GM21786 (cell line): ENCODE data around the gene LRRC4B.
A peak's percentile ranks its signal among the peaks of the same experiment; 100 is the strongest.
"Not testable (repeated sequence)": the region's sequence is repeated elsewhere in the genome, so short reads cannot be mapped to it uniquely, and the experiment has no call there.

Source experiments
- ATAC-seq: cut with Tn5 transposase; IDR thresholded peaks from one replicate; pipeline ENCODE4 v1.9.1; 2021; ENCODE audit not compliant: unreplicated experiment

LRRC4B gene

GRCh38 chr19:50531171-50531612, 37.0 kb downstream of the LRRC4B start:
- ATAC-seq: no peak

- ATAC-seq: not testable (repeated sequence)
Measured at GRCh38 chr19:50528052-50528451, 40.2 kb downstream of the LRRC4B start.

GRCh38 chr19:50522881-50523280, 45.4 kb downstream of the LRRC4B start:
- no peak for ATAC-seq

GRCh38 chr19:50520822-50521465, 47.3 kb downstream of the LRRC4B start:
- no peak for ATAC-seq

DNA sequence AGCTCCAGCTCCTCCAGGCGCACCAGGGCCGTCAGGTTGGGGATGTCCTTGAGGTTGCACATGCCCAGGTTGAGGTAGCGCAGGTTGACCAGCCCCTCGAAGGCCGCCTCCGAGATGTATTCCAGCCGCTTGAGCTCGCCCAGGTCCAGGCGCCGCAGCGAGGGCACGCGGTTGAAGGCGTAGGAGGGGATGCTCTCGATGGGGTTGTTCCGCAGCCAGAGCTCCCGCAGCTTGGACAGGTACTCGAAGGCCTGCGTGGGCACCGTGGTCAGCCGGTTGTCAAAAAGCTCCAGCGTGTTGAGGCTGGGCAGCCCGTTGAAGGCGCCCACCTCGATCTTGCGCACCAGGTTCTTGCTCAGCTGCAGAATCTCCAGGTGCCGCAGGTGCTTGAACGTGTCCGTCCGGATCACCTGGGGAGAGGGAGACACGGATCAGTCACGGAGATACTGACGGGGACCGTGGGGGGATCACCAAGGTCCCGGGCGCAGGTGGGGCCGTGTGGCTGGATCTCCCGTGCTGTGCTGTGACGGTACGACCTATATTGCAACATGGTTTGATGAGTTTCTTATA, 49.1 kb downstream of the LRRC4B start:
- ATAC-seq: no peak

DNA sequence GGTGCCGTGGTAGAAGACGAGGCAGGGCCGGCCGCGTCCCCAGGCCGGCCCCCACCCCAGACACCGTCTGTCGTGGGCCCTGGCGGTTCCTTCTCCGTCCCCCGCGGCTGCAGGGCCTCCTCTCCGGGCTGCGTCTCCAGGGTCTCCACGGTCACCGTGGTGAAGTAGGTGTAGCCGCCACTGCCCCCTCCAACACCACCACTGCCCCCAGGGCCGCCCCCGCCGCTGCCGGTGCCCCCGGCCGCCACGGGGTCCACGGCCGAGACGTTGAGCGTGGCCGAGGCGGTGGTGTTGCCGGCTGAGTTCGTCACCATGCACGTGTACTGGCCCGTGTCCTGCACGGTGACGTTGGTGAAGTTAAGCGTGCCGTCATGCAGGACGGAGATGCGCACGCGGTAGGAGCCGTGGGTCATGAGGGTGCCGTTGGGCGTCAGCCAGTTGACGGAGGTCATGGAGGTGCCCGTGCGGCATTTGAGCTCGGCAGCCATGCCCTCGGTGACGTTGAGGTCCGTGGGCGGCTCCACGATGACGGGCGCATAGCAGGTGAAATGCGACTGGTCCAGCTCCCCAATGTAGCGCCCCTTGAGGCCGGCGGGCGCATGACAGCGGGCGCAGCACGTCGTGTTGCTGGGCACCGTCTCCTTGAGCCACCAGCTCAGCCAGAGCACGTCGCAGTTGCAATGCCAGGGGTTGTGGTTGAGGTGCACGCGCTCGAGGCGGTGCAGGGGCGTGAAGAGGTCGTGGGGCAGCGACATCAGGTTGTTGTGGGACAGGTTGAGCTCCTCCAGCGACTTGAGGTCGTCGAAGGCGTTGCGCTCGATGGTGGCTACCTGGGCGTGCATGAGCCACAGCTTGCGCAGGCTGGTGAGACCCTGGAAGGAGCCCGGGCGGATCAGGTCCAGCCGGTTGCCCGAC, 49.9 kb downstream of the LRRC4B start:
- ATAC-seq: no peak

- no peak for ATAC-seq
Measured at GRCh38 chr19:50517704-50518075, 50.5 kb downstream of the LRRC4B start.

- no peak for ATAC-seq
Measured at GRCh38 chr19:50516964-50517703, 51.1 kb downstream of the LRRC4B start.

- no peak for ATAC-seq
Measured at GRCh38 chr19:50516456-50516855, 51.8 kb downstream of the LRRC4B start.

DNA sequence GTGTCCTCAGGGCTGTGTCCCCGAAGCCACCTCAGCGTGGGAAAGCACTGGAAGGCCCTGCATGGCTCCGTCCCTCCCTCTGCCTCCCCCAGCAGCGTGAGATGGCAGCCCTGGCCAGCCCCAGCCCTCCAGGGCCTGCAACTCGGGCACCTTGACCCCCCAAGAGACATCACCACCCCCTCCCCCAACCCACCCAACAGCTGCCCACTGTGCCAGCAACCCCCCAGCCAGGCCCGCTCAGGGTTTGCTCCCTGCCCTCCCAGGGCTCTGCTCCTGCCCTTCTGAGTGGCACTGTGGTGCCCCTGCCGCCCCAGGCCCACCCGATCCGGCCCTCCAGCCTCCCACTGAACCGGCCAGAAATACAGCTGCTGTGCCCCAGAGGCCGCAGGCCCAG, 53.1 kb downstream of the LRRC4B start:
- no peak for ATAC-seq

DNA sequence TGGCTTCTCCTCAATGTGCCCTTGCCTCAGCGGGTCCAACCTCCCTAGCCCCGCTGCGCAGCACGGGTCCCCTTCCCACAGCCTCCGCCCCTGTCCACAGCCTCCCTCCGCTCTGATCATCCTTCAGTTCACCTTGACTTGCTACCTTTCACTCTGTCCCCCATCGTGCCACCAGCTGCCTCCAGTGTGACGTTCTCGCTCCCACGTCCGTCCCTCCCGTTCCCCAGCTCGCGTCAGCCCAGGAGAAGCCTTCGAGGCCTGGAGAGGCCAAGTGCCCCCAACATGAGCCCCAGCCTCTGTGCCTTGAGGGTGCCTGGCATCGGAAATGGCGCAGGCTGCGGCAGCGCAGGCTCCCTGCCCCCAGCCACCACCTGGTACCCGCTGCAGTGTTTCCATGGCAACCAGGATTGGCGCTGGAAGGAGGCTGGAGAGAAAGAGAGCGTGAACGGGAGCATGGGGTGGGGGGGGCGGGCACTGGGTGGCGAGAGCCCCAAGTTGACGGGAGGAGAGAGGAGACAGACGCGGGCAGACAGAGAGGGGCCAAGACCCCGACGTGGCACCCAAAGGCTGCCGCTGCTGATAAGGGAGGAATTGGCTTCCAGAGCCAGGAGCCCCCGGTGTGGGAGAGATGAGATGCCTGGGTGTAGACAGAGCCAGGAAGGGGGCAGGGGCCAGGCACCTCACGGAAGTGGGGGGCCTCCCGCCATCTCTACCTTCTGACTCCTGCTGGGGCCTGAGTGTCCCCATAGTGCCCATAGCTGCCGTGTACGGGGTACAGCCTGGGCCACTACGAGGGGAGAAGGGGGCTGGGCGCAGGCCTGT, 53.7 kb downstream of the LRRC4B start:
- ATAC-seq: no peak

DNA sequence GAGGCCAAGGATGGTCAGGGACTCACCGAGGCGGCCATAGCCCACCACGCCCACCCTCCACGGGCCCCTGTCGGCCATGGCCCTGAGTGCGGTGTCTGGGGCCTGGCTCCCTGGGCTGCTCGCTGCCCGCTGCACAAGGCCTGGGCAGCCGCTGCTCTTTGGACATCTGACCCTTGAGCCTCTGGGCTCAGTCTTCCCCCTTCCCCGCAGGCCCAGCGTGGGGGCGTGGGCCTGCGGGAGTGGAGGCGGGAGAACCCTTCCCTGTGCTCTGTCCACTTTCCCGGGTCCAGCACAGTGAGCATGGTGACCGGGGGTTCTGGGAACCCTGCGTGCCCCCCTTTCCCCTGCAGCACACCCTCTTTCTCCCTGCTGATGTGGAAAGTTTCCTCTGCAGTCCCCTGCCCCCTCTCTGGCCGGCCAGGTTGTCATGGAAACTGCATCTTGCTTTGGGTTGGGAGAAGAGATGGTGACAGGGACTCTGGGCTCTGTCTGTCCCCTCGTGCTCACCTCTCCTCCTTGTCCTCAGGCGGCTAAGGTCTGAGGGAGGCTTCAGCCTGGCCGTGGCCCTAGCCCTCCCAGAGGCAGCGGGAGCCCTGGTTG, 54.4 kb downstream of the LRRC4B start, which contains the start of gene ASPDH:
Gene ASPDH, minus strand, starts transcription at position 168 of the 600 bp plus-strand sequence. Its CDS starts 90 bp downstream, at position 78.
- no peak for ATAC-seq

- no peak for ATAC-seq
Measured at GRCh38 chr19:50512999-50513745, 55.1 kb downstream of the LRRC4B start.

- no peak for ATAC-seq
Measured at GRCh38 chr19:50512112-50512998, 55.9 kb downstream of the LRRC4B start.

DNA sequence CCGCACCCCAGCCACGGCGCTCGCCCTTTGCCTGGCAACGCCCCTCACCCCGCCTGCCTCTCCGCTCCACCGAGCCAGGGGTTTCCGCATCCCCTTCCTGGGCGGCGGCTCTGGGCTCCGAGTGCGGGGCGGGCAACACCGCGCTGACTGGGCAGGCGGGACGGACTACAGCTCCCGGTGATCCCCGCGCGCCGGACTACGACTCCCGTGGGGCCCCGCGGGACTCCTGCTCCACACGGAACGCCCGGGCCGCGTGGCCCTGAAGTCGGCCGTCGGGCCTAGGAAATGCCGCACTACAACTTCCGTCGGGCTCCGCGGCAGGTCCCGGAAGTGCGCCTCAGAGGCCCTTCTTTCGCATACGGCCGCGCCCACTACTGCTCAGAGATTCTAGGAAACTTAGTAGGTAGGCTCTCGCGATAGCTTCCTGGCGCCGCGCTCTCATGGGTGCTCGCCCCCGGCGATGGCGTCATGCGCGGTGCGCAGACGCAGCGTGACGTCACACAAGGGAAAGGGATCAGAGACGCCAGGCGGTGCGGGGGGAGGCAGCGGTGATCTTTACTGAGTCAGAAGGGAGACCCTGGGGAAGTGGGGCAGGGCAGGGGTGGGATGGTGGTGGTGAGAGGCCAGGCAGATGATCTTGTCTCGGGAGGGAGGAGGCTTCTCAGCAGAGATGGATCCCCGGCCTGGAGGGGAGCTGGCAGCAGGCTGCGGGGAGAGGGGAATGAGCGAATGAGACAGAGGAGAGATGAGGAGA, 57.0 kb downstream of the LRRC4B start, which contains the start of gene JOSD2:
Gene JOSD2, minus strand, starts transcription at position 123 of the 754 bp plus-strand sequence. CDS start 760 bp downstream, outside the sequence.
- peak; percentile 90 for ATAC-seq

DNA sequence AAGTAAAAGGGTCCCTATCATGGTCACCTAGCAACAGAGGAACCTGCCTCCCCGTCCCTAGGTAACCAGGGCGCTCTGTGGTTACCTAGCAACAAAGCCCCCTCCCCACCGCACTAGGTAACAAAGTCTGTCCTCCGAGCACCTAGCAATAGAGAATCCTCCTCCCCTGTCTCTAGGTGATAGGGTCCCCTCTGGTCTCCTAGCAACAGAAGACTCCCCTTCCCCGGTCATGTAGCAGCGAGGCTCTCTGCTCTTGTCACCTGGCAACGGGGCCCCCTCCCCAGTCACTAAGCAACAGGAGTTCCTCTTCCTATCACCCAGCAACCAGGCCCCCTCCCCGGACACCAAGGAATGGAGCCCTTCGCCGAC, 57.6 kb downstream of the LRRC4B start:
- ATAC-seq: no peak

DNA sequence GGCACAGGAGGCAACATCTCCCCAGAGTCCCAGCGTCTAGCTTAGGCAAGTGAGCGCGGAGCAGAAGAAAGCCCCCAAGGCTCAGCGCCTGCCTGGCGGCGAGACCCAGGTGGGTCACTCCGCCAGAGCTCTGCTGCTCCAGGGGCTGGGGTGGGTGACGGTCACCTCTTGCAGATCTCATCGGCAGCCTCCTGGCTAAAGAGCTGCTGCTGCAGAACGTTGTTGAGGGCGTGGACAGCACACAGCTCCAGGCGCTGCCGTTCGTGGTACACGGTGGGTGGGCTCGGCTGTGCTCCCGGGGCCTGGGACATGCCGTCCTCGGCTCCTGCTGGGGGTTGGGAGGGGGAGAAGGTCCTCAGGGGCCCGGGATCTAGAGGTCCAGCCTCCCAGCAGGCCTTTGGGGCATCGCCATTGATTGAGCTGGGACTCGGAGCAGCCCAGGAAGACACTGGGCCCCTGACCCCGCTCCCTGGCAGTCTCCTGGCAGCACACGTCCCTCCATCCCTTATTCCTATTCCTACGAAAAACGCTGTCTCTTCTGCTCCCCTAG, 58.0 kb downstream of the LRRC4B start:
- no peak for ATAC-seq
